HL-60 (cell line): ENCODE measurements around the gene TOP2B.

Source experiments
- DNase-seq, 2 experiments: peaks; one replicate each; pipeline ENCODE4 v3.0.0-alpha.2; 2010 to 2020; ENCODE audit warnings: low read depth in 1 of 2, low spot score in 1 of 2
- H3K27ac ChIP-seq: fragments of 250-450 bp; sonication (Bioruptor Pico); replicated peaks from 2 replicates; pipeline ENCODE4 v1.5.1; 2020; ENCODE audit warnings: mild to moderate bottlenecking, moderate library complexity
- H3K27me3 ChIP-seq: fragments of 250-450 bp; sonication (Bioruptor Pico); 2 replicates; pipeline ENCODE4 v1.5.1; 2021; ENCODE audit warnings: mild to moderate bottlenecking, moderate library complexity; ENCODE audit not compliant: insufficient read depth, poor library complexity, severe bottlenecking
- H3K4me3 ChIP-seq: replicated peaks from 2 replicates; pipeline ENCODE4 v1.5.1; 2011; ENCODE audit warnings: mild to moderate bottlenecking, control low read depth, low read length; ENCODE audit not compliant: insufficient read depth
- CTCF ChIP-seq: IDR thresholded peaks from one replicate; pipeline ENCODE4 v1.5.1; 2011; ENCODE audit warnings: low read length, control low read depth, inconsistent platforms; ENCODE audit not compliant: insufficient read depth
- GABPA ChIP-seq: IDR thresholded peaks from 2 replicates; pipeline ENCODE4 v1.6.1; 2012; ENCODE audit warnings: low read depth
- POLR2AphosphoS5 ChIP-seq: IDR thresholded peaks from 2 replicates; pipeline ENCODE4 v1.6.1; 2012; ENCODE audit warnings: low read depth
- SPI1 ChIP-seq: IDR thresholded peaks from 2 replicates; pipeline ENCODE4 v1.6.1; 2012; ENCODE audit warnings: low read depth, mild to moderate bottlenecking, borderline replicate concordance
- TF ChIP-seq, protein P1 (sequence below): IDR thresholded peaks from 2 replicates; pipeline ENCODE4 v1.6.1; 2012; ENCODE audit warnings: low read depth; ENCODE audit not compliant: insufficient replicate concordance

TOP2B gene

DNA sequence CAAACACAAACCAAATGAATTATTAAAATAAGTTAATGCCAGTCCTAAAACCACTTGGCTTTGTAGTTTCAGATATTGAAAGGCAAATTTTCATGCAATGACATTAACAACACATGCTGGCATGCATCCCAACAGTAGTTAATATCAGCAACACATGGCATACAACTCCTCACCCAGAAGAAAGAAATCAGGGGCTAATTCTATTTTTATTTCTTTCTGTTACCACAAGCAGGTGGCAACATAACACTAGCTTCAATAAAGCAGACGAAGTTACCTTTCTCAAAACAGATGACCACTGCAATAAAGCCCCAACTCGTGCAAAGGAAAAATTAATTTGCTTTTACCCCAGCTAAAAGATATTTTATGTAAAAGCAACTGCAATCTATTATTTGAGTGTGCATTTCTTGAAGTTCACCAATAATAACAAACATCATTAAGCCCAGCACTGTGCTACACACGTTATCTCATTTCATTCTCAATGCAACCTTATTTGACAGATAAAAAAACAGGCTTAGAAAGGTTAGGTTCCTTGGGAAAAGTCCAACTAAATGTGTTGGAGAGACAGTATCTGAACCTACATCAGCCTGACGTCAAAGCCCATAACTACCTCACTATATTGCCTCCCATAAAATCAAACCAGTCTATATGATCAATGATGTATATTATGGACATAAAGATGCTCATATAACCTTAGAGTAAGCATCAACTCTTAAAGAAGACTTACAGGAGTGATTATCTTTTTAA, 2.8 kb downstream of the TOP2B start:
- Histone ChIP-seq H3K27me3 (no peaks in the 10 kb centered on the region), H3K27ac (no peak overlapping the region; the same call in 1 of the 2 replicates), H3K4me3 (peak overlapping the region; percentile 74)
- TF ChIP-seq, protein P1, sequence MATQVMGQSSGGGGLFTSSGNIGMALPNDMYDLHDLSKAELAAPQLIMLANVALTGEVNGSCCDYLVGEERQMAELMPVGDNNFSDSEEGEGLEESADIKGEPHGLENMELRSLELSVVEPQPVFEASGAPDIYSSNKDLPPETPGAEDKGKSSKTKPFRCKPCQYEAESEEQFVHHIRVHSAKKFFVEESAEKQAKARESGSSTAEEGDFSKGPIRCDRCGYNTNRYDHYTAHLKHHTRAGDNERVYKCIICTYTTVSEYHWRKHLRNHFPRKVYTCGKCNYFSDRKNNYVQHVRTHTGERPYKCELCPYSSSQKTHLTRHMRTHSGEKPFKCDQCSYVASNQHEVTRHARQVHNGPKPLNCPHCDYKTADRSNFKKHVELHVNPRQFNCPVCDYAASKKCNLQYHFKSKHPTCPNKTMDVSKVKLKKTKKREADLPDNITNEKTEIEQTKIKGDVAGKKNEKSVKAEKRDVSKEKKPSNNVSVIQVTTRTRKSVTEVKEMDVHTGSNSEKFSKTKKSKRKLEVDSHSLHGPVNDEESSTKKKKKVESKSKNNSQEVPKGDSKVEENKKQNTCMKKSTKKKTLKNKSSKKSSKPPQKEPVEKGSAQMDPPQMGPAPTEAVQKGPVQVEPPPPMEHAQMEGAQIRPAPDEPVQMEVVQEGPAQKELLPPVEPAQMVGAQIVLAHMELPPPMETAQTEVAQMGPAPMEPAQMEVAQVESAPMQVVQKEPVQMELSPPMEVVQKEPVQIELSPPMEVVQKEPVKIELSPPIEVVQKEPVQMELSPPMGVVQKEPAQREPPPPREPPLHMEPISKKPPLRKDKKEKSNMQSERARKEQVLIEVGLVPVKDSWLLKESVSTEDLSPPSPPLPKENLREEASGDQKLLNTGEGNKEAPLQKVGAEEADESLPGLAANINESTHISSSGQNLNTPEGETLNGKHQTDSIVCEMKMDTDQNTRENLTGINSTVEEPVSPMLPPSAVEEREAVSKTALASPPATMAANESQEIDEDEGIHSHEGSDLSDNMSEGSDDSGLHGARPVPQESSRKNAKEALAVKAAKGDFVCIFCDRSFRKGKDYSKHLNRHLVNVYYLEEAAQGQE, result no peak
- no peak for TF ChIP-seq SPI1
- TF ChIP-seq POLR2AphosphoS5, result no peak
- TF ChIP-seq CTCF, result no peak
- TF ChIP-seq GABPA, result no peak
- DNase-seq, result no peak

DNA sequence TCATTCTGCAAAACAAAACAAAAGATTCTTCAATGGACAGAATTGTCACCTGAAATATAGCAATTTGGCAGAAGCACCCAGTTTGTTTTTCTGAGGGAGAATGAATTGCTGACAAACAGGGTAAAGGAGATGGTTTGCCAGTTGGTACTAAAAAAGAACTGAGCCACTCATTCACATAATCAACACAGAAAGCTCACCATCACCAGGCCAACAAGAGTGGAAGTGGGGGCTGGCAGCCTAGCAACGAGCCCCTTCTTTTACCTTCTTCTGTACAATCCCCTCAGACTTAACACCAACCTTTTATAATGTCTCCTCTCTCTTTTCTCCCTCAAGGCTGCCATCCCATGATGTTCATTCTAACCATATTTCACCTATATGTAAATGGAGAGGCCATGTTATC, 5.9 kb downstream of the TOP2B start:
- no peak overlapping the region for H3K4me3 ChIP-seq
- TF ChIP-seq SPI1 (no peak), POLR2AphosphoS5 (0 out of 2 replicates have a peak, but pooled peaks have one; percentile 23)
- TF ChIP-seq, protein P1, result no peak
- H3K27ac ChIP-seq, result no peak overlapping the region
- no peaks in the 10 kb centered on the region for H3K27me3 ChIP-seq
- no peak for DNase-seq

DNA sequence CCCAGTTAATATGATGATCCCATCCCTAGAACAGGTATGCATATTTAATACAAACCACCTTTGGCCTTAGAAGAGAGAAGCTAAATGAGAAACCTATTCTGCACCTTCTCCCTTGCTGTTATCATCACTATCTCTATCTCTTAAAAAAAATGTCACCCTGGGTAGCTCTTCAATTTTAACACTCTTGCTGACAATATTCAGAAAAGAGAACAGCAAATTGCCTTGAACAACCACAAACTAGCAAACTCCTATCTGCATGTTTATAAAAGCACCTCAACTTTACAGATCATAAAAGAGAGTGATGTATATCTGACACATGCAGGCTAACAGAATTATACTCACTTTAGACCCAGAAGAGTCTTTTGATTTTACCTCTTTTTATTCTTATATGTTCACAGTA, 7.4 kb downstream of the TOP2B start:
- no peak for DNase-seq

More for the DNA sequence above, 7.4 kb downstream of the TOP2B start:
- H3K27me3 ChIP-seq, result no peaks in the 10 kb centered on the region
- TF ChIP-seq SPI1 (no peak), GABPA (no peak), POLR2AphosphoS5 (no peak), CTCF (no peak)
- TF ChIP-seq, protein P1, result no peak
- H3K4me3 ChIP-seq, result no peak overlapping the region
- H3K27ac ChIP-seq, result no peak overlapping the region
